ENCODE measurements around the gene PPP1R27. TPM values are rescaled to one million over a fixed set of nuclear protein-coding genes. Genes with fewer than 3 reads are reported as not detected.

The PPP1R27 gene
- total and polyA plus RNA-seq, 11 donors, result not detected

- H3K27ac ChIP-seq, result no peak overlapping the region
- peaks cover 0 to 67% (median 64%) of the 10 kb centered on the region in 9 donors for H3K36me3 ChIP-seq
- WGBS, 4 donors, result 88 to 93% (median 92%) methylated on average over 30 of the region's 30 CpGs
- H3K27me3 ChIP-seq, result no peaks in the 10 kb centered on the region
- DNase-seq (no peak), ATAC-seq (no peak)
- H3K4me1 ChIP-seq, result peaks cover 0 to 16% (median 4%) of the 10 kb centered on the region in 12 donors
- H3K4me3 ChIP-seq, result no peak overlapping the region
- H3K9me3 ChIP-seq, result no peaks in the 10 kb centered on the region
- no peak for TF ChIP-seq CTCF (IDR thresholded peaks at IDR 0.05)
- TF ChIP-seq POLR2A (IDR thresholded peaks at IDR 0.05), result no peak
- intact Hi-C loops (cut with DNase I), result no loop called here
Observed at GRCh38 chr17:81843713-81844326, 9.0 kb upstream of the PPP1R27 start.

GRCh38 chr17:81842725-81843504 lies 8.1 kb upstream of the PPP1R27 start:
- ATAC-seq (peak in 1 of 4 donors; percentile 13), DNase-seq (no peak)
- H3K4me3 ChIP-seq, result no peak overlapping the region
- intact Hi-C loops (cut with DNase I), result no loop called here
- no peaks in the 10 kb centered on the region for H3K9me3 ChIP-seq
- H3K27me3 ChIP-seq, result no peaks in the 10 kb centered on the region
- TF ChIP-seq POLR2A (IDR thresholded peaks at IDR 0.05) (no peak), CTCF (IDR thresholded peaks at IDR 0.05) (no peak)
- peaks cover 0 to 16% (median 4%) of the 10 kb centered on the region in 12 donors for H3K4me1 ChIP-seq
- H3K27ac ChIP-seq, result no peak overlapping the region
- WGBS, 4 donors, result 68 to 80% (median 78%) methylated on average over 18 to 21 of the region's 21 CpGs
- peaks cover 0 to 58% (median 56%) of the 10 kb centered on the region in 9 donors for H3K36me3 ChIP-seq

- H3K4me3 ChIP-seq, result no peak overlapping the region
- peaks cover 0 to 52% (median 51%) of the 10 kb centered on the region in 9 donors for H3K36me3 ChIP-seq
- WGBS, 4 donors, result 95% methylated on average over 11 of the region's 11 CpGs
- no peaks in the 10 kb centered on the region for H3K9me3 ChIP-seq
- H3K4me1 ChIP-seq, result peaks cover 0 to 16% (median 4%) of the 10 kb centered on the region in 12 donors
- H3K27me3 ChIP-seq, result no peaks in the 10 kb centered on the region
- intact Hi-C loops (cut with DNase I), result no loop called here
- TF ChIP-seq CTCF (IDR thresholded peaks at IDR 0.05) (no peak), POLR2A (IDR thresholded peaks at IDR 0.05) (no peak)
- no peak for ATAC-seq
- no peak for DNase-seq
- H3K27ac ChIP-seq, result no peak overlapping the region
Observed at GRCh38 chr17:81842378-81842724, 7.5 kb upstream of the PPP1R27 start.

GRCh38 chr17:81841866-81842265 lies 7.0 kb upstream of the PPP1R27 start:
- 86 to 96% (median 92%) methylated on average over 15 of the region's 15 CpGs for WGBS, 4 donors
- Histone ChIP-seq H3K4me1 (peaks cover 0 to 16% (median 4%) of the 10 kb centered on the region in 12 donors), H3K27ac (peak overlapping the region in 6 of 12 donors; percentile 48 to 82 (median 66)), H3K27me3 (no peaks in the 10 kb centered on the region), H3K9me3 (no peaks in the 10 kb centered on the region), H3K4me3 (no peak overlapping the region), H3K36me3 (peaks cover 0 to 47% (median 46%) of the 10 kb centered on the region in 9 donors)
- TF ChIP-seq POLR2A (IDR thresholded peaks at IDR 0.05) (no peak), CTCF (IDR thresholded peaks at IDR 0.05) (no peak)
- no peak for DNase-seq
- intact Hi-C loops (cut with DNase I), result no loop called here
- no peak for ATAC-seq

Measured in heart left ventricle (tissue), 16 donors.